HEK293 (cell line): ENCODE results near the gene FOXN3.

Experiments used
- ATF2 ChIP-seq: fragments of 450-650 bp; formaldehyde crosslinking; IDR thresholded peaks from 2 replicates; pipeline ENCODE4 v1.5.1; 2016; ENCODE audit warnings: missing biosample characterization, missing genetic modification characterization, low read depth
- ELK4 ChIP-seq: IDR thresholded peaks from 2 replicates; pipeline ENCODE4 v1.6.1; 2011; ENCODE audit warnings: mild to moderate bottlenecking, low read depth, low read length, borderline replicate concordance
- ZNF114 ChIP-seq: fragments of 450-650 bp; formaldehyde crosslinking; IDR thresholded peaks from 2 replicates; pipeline ENCODE4 v1.5.0; 2017; ENCODE audit warnings: missing biosample characterization, missing genetic modification characterization
- ZNF747 ChIP-seq: fragments of 450-650 bp; formaldehyde crosslinking; IDR thresholded peaks from 2 replicates; pipeline ENCODE4 v1.5.1; 2016; ENCODE audit warnings: missing biosample characterization, missing genetic modification characterization

GRCh38 chr14:89138846-89139245 lies 278.2 kb downstream of the FOXN3 start:
- no peak for TF ChIP-seq ZNF114
- TF ChIP-seq ZNF747 (tag by site-specific recombination): no peak
- no peak for TF ChIP-seq ELK4
- no peak for TF ChIP-seq ATF2 (tag by site-specific recombination)
